Measurements from ENCODE around the gene CTTNBP2NL. TPM values are rescaled to one million over a fixed set of nuclear protein-coding genes. Genes with fewer than 3 reads are reported as not detected.
"Not testable (repeated sequence)": the region's sequence is repeated elsewhere in the genome, so short reads cannot be mapped to it uniquely, and the experiment has no call there.

Gene CTTNBP2NL
- total RNA-seq, 3 donors from 2014 or later: 0.81 to 1.2 (median 1.1) TPM

- not testable (repeated sequence) for H3K9me3 Mint-ChIP-seq; DNase-seq; H3K36me3 Mint-ChIP-seq (ENCODE audit: insufficient read depth); H3K4me3 Mint-ChIP-seq; ATAC-seq; H3K4me1 Mint-ChIP-seq (ENCODE audit: low read depth)
- H3K27me3 Mint-ChIP-seq (ENCODE audit: low read depth): peaks cover 10% of the 10 kb centered on the region
Observed at GRCh38 chr1:112486063-112486462, 90.0 kb downstream of the CTTNBP2NL start.

GRCh38 chr1:112487686-112488085 lies 91.7 kb downstream of the CTTNBP2NL start:
- H3K27me3 Mint-ChIP-seq (ENCODE audit: low read depth): peaks cover 11% of the 10 kb centered on the region
- H3K4me1 Mint-ChIP-seq (ENCODE audit: low read depth); H3K4me3 Mint-ChIP-seq; DNase-seq; H3K36me3 Mint-ChIP-seq (ENCODE audit: insufficient read depth); ATAC-seq; H3K9me3 Mint-ChIP-seq: not testable (repeated sequence)

- no peak for DNase-seq
- no peak for ATAC-seq
- H3K4me3 Mint-ChIP-seq: no peak overlapping the region
- H3K4me1 Mint-ChIP-seq (ENCODE audit: low read depth): no peaks in the 10 kb centered on the region
- H3K36me3 Mint-ChIP-seq (ENCODE audit: insufficient read depth): no peaks in the 10 kb centered on the region
- H3K27me3 Mint-ChIP-seq (ENCODE audit: low read depth): peaks cover 15% of the 10 kb centered on the region
- H3K9me3 Mint-ChIP-seq: no peaks in the 10 kb centered on the region
Observed at GRCh38 chr1:112488141-112488540, 92.1 kb downstream of the CTTNBP2NL start.

- Mint-ChIP-seq H3K36me3 (ENCODE audit: insufficient read depth) (no peaks in the 10 kb centered on the region), H3K4me3 (no peak overlapping the region), H3K27me3 (ENCODE audit: low read depth) (peaks cover 32% of the 10 kb centered on the region), H3K9me3 (no peaks in the 10 kb centered on the region), H3K4me1 (ENCODE audit: low read depth) (no peaks in the 10 kb centered on the region)
- ATAC-seq (no peak), DNase-seq (no peak)
Observed at GRCh38 chr1:112492076-112492475, 96.1 kb downstream of the CTTNBP2NL start.

GRCh38 chr1:112493351-112493750 lies 97.3 kb downstream of the CTTNBP2NL start:
- Mint-ChIP-seq H3K27me3 (ENCODE audit: low read depth) (peaks cover 33% of the 10 kb centered on the region), H3K36me3 (ENCODE audit: insufficient read depth) (no peaks in the 10 kb centered on the region), H3K9me3 (no peaks in the 10 kb centered on the region), H3K4me1 (ENCODE audit: low read depth) (no peaks in the 10 kb centered on the region), H3K4me3 (no peak overlapping the region)
- DNase-seq (no peak), ATAC-seq (no peak)

GRCh38 chr1:112496290-112496689 lies 100.3 kb downstream of the CTTNBP2NL start:
- peaks cover 49% of the 10 kb centered on the region for H3K27me3 Mint-ChIP-seq (ENCODE audit: low read depth)
- no peak overlapping the region for H3K4me3 Mint-ChIP-seq
- no peaks in the 10 kb centered on the region for H3K4me1 Mint-ChIP-seq (ENCODE audit: low read depth)
- no peaks in the 10 kb centered on the region for H3K36me3 Mint-ChIP-seq (ENCODE audit: insufficient read depth)
- no peak for ATAC-seq
- no peak for DNase-seq
- no peaks in the 10 kb centered on the region for H3K9me3 Mint-ChIP-seq

- peak; percentile 77 to 79 for ATAC-seq
- no peaks in the 10 kb centered on the region for H3K9me3 Mint-ChIP-seq
- no peaks in the 10 kb centered on the region for H3K36me3 Mint-ChIP-seq (ENCODE audit: insufficient read depth)
- DNase-seq: peak; percentile 60
- peaks cover 58% of the 10 kb centered on the region for H3K27me3 Mint-ChIP-seq (ENCODE audit: low read depth)
- H3K4me1 Mint-ChIP-seq (ENCODE audit: low read depth): peaks cover 4% of the 10 kb centered on the region
- peak overlapping the region; percentile 67 for H3K4me3 Mint-ChIP-seq
Observed at GRCh38 chr1:112501810-112502641, 106.0 kb downstream of the CTTNBP2NL start.

- ATAC-seq: no peak
- DNase-seq: no peak
- H3K27me3 Mint-ChIP-seq (ENCODE audit: low read depth): peaks cover 58% of the 10 kb centered on the region
- H3K36me3 Mint-ChIP-seq (ENCODE audit: insufficient read depth): no peaks in the 10 kb centered on the region
- no peaks in the 10 kb centered on the region for H3K9me3 Mint-ChIP-seq
- peaks cover 11% of the 10 kb centered on the region for H3K4me1 Mint-ChIP-seq (ENCODE audit: low read depth)
- H3K4me3 Mint-ChIP-seq: peak overlapping the region; percentile 12
Observed at GRCh38 chr1:112502826-112503225, 106.8 kb downstream of the CTTNBP2NL start.

GRCh38 chr1:112504001-112504660 lies 108.1 kb downstream of the CTTNBP2NL start:
- Mint-ChIP-seq H3K9me3 (no peaks in the 10 kb centered on the region), H3K4me3 (no peak overlapping the region), H3K27me3 (ENCODE audit: low read depth) (peaks cover 50% of the 10 kb centered on the region), H3K4me1 (ENCODE audit: low read depth) (peaks cover 15% of the 10 kb centered on the region), H3K36me3 (ENCODE audit: insufficient read depth) (no peaks in the 10 kb centered on the region)
- no peak for ATAC-seq
- DNase-seq: no peak

GRCh38 chr1:112504661-112505399 lies 108.8 kb downstream of the CTTNBP2NL start:
- no peak overlapping the region for H3K4me3 Mint-ChIP-seq
- DNase-seq (no peak), ATAC-seq (no peak)
- peaks cover 15% of the 10 kb centered on the region for H3K4me1 Mint-ChIP-seq (ENCODE audit: low read depth)
- H3K27me3 Mint-ChIP-seq (ENCODE audit: low read depth): peaks cover 48% of the 10 kb centered on the region
- H3K9me3 Mint-ChIP-seq: no peaks in the 10 kb centered on the region
- H3K36me3 Mint-ChIP-seq (ENCODE audit: insufficient read depth): no peaks in the 10 kb centered on the region

- Mint-ChIP-seq H3K27me3 (ENCODE audit: low read depth) (peaks cover 48% of the 10 kb centered on the region), H3K36me3 (ENCODE audit: insufficient read depth) (no peaks in the 10 kb centered on the region)
Observed at GRCh38 chr1:112505400-112505785, 109.4 kb downstream of the CTTNBP2NL start.

GRCh38 chr1:112505878-112506277 lies 109.9 kb downstream of the CTTNBP2NL start:
- H3K9me3 Mint-ChIP-seq: no peaks in the 10 kb centered on the region
- peaks cover 47% of the 10 kb centered on the region for H3K27me3 Mint-ChIP-seq (ENCODE audit: low read depth)
- H3K4me3 Mint-ChIP-seq: no peak overlapping the region
- no peaks in the 10 kb centered on the region for H3K36me3 Mint-ChIP-seq (ENCODE audit: insufficient read depth)
- H3K4me1 Mint-ChIP-seq (ENCODE audit: low read depth): peaks cover 15% of the 10 kb centered on the region
- DNase-seq (no peak), ATAC-seq (no peak)

More at GRCh38 chr1:112505400-112505785, 109.4 kb downstream of the CTTNBP2NL start:
- Mint-ChIP-seq H3K4me3 (no peak overlapping the region), H3K4me1 (ENCODE audit: low read depth) (peaks cover 15% of the 10 kb centered on the region), H3K9me3 (no peaks in the 10 kb centered on the region)
- DNase-seq: no peak
- ATAC-seq: no peak

- no peaks in the 10 kb centered on the region for H3K36me3 Mint-ChIP-seq (ENCODE audit: insufficient read depth)
- H3K27me3 Mint-ChIP-seq (ENCODE audit: low read depth): peaks cover 43% of the 10 kb centered on the region
- DNase-seq: no peak
- no peaks in the 10 kb centered on the region for H3K9me3 Mint-ChIP-seq
- peaks cover 15% of the 10 kb centered on the region for H3K4me1 Mint-ChIP-seq (ENCODE audit: low read depth)
- H3K4me3 Mint-ChIP-seq: no peak overlapping the region
- ATAC-seq: no peak
Observed at GRCh38 chr1:112506306-112506705, 110.3 kb downstream of the CTTNBP2NL start.

- Mint-ChIP-seq H3K4me3 (no peak overlapping the region), H3K4me1 (ENCODE audit: low read depth) (peaks cover 14% of the 10 kb centered on the region), H3K36me3 (ENCODE audit: insufficient read depth) (no peaks in the 10 kb centered on the region), H3K27me3 (ENCODE audit: low read depth) (peaks cover 38% of the 10 kb centered on the region), H3K9me3 (no peaks in the 10 kb centered on the region)
- no peak for ATAC-seq
- no peak for DNase-seq
Observed at GRCh38 chr1:112506731-112507130, 110.7 kb downstream of the CTTNBP2NL start.
